ENCODE data around the gene P2RY12. TPM values are rescaled to one million over a fixed set of nuclear protein-coding genes. Genes with fewer than 3 reads are reported as not detected.
A peak's percentile ranks its signal among the peaks of the same experiment; 100 is the strongest.

P2RY12 gene
- total RNA-seq, 1 experiment from 2014 or later = not detected

DNA sequence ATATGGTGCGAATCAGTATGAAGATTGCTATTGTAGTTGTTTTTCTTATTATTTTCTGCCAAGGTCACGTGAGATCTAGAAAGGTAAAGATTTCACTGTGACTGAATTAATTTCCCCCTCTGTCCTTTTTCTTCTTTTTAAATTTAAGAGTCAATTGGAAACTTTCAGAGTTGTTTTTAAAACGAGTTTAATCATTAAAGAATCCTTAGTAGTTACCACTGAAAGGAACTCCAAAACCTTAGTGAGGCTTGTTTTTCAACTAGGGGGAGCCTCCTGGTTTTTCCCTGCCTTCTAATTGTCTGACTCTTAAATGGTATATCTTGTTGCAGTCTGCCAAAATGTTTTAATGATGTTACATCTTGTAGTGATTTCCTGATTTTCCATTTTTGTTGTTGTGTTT lies 17.6 kb downstream of the P2RY12 start:
- Mint-ChIP-seq H3K27ac (ENCODE audit: low read depth, unreplicated experiment) (no peak overlapping the region), H3K4me3 (ENCODE audit: unreplicated experiment) (no peak overlapping the region), H3K4me1 (ENCODE audit: insufficient read depth, unreplicated experiment) (no peaks in the 10 kb centered on the region), H3K9me3 (ENCODE audit: unreplicated experiment) (no peaks in the 10 kb centered on the region), H3K36me3 (ENCODE audit: insufficient read depth, unreplicated experiment) (no peaks in the 10 kb centered on the region), H3K27me3 (ENCODE audit: insufficient read depth, unreplicated experiment) (no peaks in the 10 kb centered on the region)
- DNase-seq (ENCODE audit: unreplicated experiment) = no peak
- CTCF ChIA-PET = no interaction called here
- BruUV-seq (replicated peaks) = no TSS peak
- POLR2A ChIA-PET = interaction anchor here (0.6 to 0.7 kb wide), 2 partner anchors 48 to 1947 kb away, joined by 3 to 4 read pairs; no protein-coding TSS in a partner anchor
- intact Hi-C loops (cut with micrococcal nuclease) = no loop called here
- TF ChIP-seq, protein P1, sequence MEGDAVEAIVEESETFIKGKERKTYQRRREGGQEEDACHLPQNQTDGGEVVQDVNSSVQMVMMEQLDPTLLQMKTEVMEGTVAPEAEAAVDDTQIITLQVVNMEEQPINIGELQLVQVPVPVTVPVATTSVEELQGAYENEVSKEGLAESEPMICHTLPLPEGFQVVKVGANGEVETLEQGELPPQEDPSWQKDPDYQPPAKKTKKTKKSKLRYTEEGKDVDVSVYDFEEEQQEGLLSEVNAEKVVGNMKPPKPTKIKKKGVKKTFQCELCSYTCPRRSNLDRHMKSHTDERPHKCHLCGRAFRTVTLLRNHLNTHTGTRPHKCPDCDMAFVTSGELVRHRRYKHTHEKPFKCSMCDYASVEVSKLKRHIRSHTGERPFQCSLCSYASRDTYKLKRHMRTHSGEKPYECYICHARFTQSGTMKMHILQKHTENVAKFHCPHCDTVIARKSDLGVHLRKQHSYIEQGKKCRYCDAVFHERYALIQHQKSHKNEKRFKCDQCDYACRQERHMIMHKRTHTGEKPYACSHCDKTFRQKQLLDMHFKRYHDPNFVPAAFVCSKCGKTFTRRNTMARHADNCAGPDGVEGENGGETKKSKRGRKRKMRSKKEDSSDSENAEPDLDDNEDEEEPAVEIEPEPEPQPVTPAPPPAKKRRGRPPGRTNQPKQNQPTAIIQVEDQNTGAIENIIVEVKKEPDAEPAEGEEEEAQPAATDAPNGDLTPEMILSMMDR (IDR thresholded peaks at IDR 0.05; ENCODE audit: unreplicated experiment) = no peak

DNA sequence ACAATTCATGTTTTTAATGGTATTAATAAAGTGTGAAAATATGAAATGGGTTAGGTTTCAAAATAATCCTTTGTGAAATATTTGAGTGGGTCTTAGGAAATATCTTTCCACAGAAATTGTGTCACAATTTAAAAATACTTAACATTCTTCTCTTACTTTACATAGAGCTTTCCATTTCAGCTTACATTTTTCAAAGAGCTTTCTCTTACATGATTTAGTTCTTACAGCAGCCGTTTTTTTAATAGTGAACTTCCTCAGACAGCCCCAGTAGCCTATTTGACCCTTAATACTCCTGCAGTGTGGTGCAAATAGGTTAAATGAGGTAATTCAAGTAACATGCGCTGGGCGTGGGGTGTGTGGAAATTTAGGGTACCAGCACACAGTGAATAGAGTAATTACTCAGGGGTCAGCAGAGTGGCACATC lies 21.8 kb downstream of the P2RY12 start:
- TF ChIP-seq, protein P1 (IDR thresholded peaks at IDR 0.05; ENCODE audit: unreplicated experiment) = no peak
- Mint-ChIP-seq H3K36me3 (ENCODE audit: insufficient read depth, unreplicated experiment) (no peaks in the 10 kb centered on the region), H3K9me3 (ENCODE audit: unreplicated experiment) (no peaks in the 10 kb centered on the region), H3K4me3 (ENCODE audit: unreplicated experiment) (no peak overlapping the region), H3K4me1 (ENCODE audit: insufficient read depth, unreplicated experiment) (no peaks in the 10 kb centered on the region), H3K27me3 (ENCODE audit: insufficient read depth, unreplicated experiment) (no peaks in the 10 kb centered on the region), H3K27ac (ENCODE audit: low read depth, unreplicated experiment) (no peak overlapping the region)
- intact Hi-C loops (cut with micrococcal nuclease) = no loop called here
- no peak for DNase-seq (ENCODE audit: unreplicated experiment)
- CTCF ChIA-PET = no interaction called here
- POLR2A ChIA-PET = no interaction called here
- BruUV-seq (replicated peaks) = no TSS peak

DNA sequence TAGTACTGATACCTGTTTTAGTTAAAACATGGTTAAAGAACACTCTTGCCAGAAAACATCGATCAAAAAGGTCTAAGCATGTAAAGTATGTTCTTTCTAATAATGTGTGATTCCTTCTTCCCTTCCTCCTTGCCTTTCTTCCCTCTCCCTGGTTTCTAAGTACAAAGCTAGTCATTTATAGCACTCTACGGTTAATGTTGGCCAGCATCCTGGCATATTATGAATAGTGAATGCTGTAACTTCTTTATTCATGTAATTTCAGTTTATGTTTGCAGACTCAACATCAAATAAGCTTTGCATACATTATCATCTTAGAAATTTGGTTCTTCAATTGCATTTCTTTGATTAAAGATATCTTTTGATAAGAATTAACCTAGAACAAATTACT lies 27.1 kb downstream of the P2RY12 start:
- no TSS peak for BruUV-seq (replicated peaks)
- intact Hi-C loops (cut with micrococcal nuclease) = no loop called here
- H3K4me3 Mint-ChIP-seq (ENCODE audit: unreplicated experiment) = no peak overlapping the region
- no peaks in the 10 kb centered on the region for H3K9me3 Mint-ChIP-seq (ENCODE audit: unreplicated experiment)
- TF ChIP-seq, protein P1 (IDR thresholded peaks at IDR 0.05; ENCODE audit: unreplicated experiment) = no peak
- ChIA-PET CTCF (interaction anchor here (0.6 to 0.9 kb wide), 2 partner anchors 81 to 201 kb away, joined by 4 read pairs; no protein-coding TSS in a partner anchor), POLR2A (interaction anchor here (0.5 to 0.9 kb wide), 4 partner anchors 8 to 36 kb away, joined by 3 to 4 read pairs (median 3); no protein-coding TSS in a partner anchor)
- no peaks in the 10 kb centered on the region for H3K27me3 Mint-ChIP-seq (ENCODE audit: insufficient read depth, unreplicated experiment)
- no peak overlapping the region for H3K27ac Mint-ChIP-seq (ENCODE audit: low read depth, unreplicated experiment)
- DNase-seq (ENCODE audit: unreplicated experiment) = no peak
- H3K36me3 Mint-ChIP-seq (ENCODE audit: insufficient read depth, unreplicated experiment) = no peaks in the 10 kb centered on the region
- H3K4me1 Mint-ChIP-seq (ENCODE audit: insufficient read depth, unreplicated experiment) = peaks cover 10% of the 10 kb centered on the region

DNA sequence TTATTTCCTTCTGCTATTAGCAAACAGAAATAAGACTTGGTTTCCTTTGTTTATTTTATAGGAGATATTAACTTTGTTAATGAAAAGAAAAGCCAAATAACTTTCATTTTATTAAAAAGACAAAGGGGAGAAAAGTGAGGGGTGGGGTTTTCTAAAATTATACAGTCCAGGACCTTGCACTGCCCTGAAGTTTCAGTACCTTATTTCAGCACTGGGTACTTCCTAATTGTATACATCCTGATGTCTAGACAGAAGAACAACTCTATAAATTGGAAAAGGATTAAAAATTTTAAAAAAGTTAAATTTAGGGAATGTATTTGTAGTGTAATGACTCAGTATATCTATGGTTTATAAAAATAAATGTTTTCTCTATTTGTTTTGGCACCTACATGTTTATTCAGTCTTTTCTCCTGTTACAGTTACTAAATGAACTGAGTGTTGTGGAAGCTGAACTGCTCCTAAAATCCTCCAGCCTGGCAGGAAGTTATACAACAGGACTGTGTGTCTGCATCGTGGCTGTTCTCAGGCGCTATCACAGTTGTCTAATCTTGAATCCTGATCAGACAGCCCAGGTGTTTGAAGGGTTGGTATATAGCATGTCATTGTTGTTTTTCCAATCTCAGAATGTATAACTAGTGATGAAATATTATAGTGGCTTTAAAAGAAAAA lies 27.6 kb downstream of the P2RY12 start:
- Mint-ChIP-seq H3K4me3 (ENCODE audit: unreplicated experiment) (no peak overlapping the region), H3K9me3 (ENCODE audit: unreplicated experiment) (no peaks in the 10 kb centered on the region), H3K27me3 (ENCODE audit: insufficient read depth, unreplicated experiment) (no peaks in the 10 kb centered on the region), H3K36me3 (ENCODE audit: insufficient read depth, unreplicated experiment) (no peaks in the 10 kb centered on the region), H3K4me1 (ENCODE audit: insufficient read depth, unreplicated experiment) (peaks cover 10% of the 10 kb centered on the region), H3K27ac (ENCODE audit: low read depth, unreplicated experiment) (no peak overlapping the region)
- POLR2A ChIA-PET = interaction anchor here (0.5 to 0.8 kb wide), 2 partner anchors 29 to 36 kb away, joined by 3 to 4 read pairs; no protein-coding TSS in a partner anchor
- intact Hi-C loops (cut with micrococcal nuclease) = no loop called here
- CTCF ChIA-PET = no interaction called here
- peak; percentile 54 for DNase-seq (ENCODE audit: unreplicated experiment)
- no TSS peak for BruUV-seq (replicated peaks)
- TF ChIP-seq, protein P1 (IDR thresholded peaks at IDR 0.05; ENCODE audit: unreplicated experiment) = no peak

All from MCF 10A (cell line).